ENCODE measurements around the gene EID3. TPM values are rescaled to one million over a fixed set of nuclear protein-coding genes. Genes with fewer than 3 reads are reported as not detected.

Gene EID3
- total RNA-seq, 4 donors from 2014 or later: 0.51 to 3.4 (median 1.00) TPM

DNA sequence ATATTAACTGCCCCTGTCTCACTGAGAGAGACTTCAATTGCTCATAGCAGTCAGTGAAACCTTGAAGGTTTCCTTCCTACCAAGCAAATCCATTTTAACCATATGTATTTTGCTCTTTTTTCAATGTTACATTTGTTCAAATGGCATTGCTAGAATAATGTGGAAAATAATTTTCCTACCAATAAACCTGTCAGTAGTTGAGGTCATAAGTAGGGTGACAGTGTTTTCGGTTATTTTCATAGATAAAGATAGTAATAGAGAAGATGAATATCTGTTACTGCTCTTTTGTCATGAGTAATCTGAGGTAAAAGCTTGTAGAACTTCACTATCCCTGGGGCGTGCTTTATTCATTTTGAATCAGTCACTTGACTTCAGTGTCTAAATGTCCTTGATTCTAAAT, 32.6 kb downstream of the EID3 start:
- ATAC-seq (no peak), DNase-seq (no peak)
- H3K4me3 ChIP-seq: no peak overlapping the region
- H3K36me3 ChIP-seq: peaks cover 2 to 89% of the 10 kb centered on the region in 2 donors
- intact Hi-C loops (cut with DNase I; ENCODE audit: low total_unique reads): no loop called here
- H3K9me3 ChIP-seq: no peaks in the 10 kb centered on the region
- no peaks in the 10 kb centered on the region for H3K27me3 ChIP-seq
- H3K27ac ChIP-seq: no peak overlapping the region
- H3K4me1 ChIP-seq: no peaks in the 10 kb centered on the region
- no peak for TF ChIP-seq POLR2A (IDR thresholded peaks at IDR 0.05)
- TF ChIP-seq, protein P1, sequence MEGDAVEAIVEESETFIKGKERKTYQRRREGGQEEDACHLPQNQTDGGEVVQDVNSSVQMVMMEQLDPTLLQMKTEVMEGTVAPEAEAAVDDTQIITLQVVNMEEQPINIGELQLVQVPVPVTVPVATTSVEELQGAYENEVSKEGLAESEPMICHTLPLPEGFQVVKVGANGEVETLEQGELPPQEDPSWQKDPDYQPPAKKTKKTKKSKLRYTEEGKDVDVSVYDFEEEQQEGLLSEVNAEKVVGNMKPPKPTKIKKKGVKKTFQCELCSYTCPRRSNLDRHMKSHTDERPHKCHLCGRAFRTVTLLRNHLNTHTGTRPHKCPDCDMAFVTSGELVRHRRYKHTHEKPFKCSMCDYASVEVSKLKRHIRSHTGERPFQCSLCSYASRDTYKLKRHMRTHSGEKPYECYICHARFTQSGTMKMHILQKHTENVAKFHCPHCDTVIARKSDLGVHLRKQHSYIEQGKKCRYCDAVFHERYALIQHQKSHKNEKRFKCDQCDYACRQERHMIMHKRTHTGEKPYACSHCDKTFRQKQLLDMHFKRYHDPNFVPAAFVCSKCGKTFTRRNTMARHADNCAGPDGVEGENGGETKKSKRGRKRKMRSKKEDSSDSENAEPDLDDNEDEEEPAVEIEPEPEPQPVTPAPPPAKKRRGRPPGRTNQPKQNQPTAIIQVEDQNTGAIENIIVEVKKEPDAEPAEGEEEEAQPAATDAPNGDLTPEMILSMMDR (IDR thresholded peaks at IDR 0.05 in 4 of 5, conservative IDR thresholded peaks at IDR 0.05 in 1 of 5): no peak
- in situ Hi-C loops (cut with MboI; ENCODE audit: low sequenced_read_pairs in 4 of 4): no loop called here

DNA sequence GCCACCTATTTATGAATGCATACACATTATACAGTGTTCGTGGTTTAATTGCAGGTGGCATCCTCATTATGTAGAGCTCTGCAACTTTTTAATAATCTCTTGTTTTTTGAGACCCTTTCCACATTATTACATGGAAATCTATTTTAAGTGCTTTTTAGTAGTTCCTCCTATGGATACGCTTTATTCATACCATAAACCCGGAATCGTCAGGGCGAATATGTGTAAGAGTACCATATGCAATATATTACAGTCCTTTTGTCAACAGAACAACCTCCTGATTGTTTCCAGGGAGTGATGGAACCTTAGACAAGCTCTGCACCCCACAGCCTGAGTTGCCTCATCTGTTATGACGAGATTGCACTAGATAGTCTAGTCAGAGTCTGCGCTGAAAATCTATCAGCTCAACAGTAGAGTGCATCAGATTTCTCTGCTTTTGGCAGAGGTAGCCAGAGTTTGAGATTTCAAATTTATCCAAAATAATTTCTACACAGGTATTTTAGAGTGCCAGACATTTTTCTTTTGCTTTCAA, 33.6 kb downstream of the EID3 start:
- Histone ChIP-seq H3K27ac (no peak overlapping the region), H3K36me3 (peaks cover 2 to 89% of the 10 kb centered on the region in 2 donors), H3K27me3 (no peaks in the 10 kb centered on the region), H3K4me3 (no peak overlapping the region), H3K9me3 (no peaks in the 10 kb centered on the region), H3K4me1 (no peaks in the 10 kb centered on the region)
- in situ Hi-C loops (cut with MboI; ENCODE audit: low sequenced_read_pairs in 4 of 4) (no loop called here), intact Hi-C loops (cut with DNase I; ENCODE audit: low total_unique reads) (no loop called here)
- ATAC-seq (no peak), DNase-seq (no peak)
- no peak for TF ChIP-seq POLR2A (IDR thresholded peaks at IDR 0.05)
- TF ChIP-seq, protein P1 (IDR thresholded peaks at IDR 0.05 in 4 of 5, conservative IDR thresholded peaks at IDR 0.05 in 1 of 5): no peak

DNA sequence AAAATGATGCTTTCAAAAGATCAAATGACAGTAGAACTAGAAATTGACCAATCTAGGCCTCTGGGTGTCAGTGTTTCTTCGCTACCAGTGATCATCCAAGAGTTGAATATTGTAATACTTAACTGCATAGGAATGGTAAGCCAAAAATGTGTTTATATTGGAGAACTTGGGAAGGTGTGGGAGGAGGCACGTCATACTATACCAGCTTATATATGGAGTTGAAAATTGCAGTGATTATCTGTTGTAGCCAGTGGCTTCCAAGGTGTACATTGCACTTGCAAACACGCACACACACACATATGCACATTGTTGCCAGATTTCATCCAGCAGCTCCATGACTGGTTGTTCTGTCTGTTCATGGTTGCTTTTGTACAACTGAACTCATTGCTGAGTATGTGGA, 36.1 kb downstream of the EID3 start:
- H3K4me3 ChIP-seq: no peak overlapping the region
- peaks cover 12 to 15% of the 10 kb centered on the region in 2 donors for H3K4me1 ChIP-seq
- no peak for TF ChIP-seq POLR2A (IDR thresholded peaks at IDR 0.05)
- TF ChIP-seq, protein P1 (IDR thresholded peaks at IDR 0.05 in 4 of 5, conservative IDR thresholded peaks at IDR 0.05 in 1 of 5): no peak
- intact Hi-C loops (cut with DNase I; ENCODE audit: low total_unique reads): no loop called here
- H3K36me3 ChIP-seq: peaks cover 2 to 100% of the 10 kb centered on the region in 2 donors
- DNase-seq: no peak
- in situ Hi-C loops (cut with MboI; ENCODE audit: low sequenced_read_pairs in 4 of 4): no loop called here
- no peak overlapping the region for H3K27ac ChIP-seq
- no peaks in the 10 kb centered on the region for H3K9me3 ChIP-seq
- H3K27me3 ChIP-seq: no peaks in the 10 kb centered on the region
- no peak for ATAC-seq

DNA sequence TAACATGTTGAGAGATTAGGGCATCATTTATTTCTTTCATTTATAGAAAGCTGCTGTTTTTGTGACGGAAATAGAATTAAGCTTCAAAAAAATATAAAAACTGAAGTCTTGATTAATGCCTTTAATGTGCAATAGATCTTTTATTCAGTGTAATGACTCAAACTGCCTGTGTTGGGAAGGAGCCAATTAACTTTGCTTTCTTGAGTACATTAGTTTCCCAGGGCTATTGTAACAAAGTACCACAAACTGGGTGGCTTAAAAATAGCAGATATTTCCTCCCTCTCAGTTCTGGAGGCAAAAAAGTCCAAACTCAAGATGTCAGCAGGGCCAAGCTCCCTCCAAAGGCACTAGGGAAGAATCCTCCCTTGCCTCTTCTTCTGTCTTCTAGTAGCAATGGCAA, 36.6 kb downstream of the EID3 start:
- H3K36me3 ChIP-seq: peaks cover 2 to 95% of the 10 kb centered on the region in 2 donors
- H3K27ac ChIP-seq: no peak overlapping the region
- ATAC-seq: no peak

More for the DNA sequence above, 36.6 kb downstream of the EID3 start:
- Histone ChIP-seq H3K9me3 (no peaks in the 10 kb centered on the region), H3K4me1 (peaks cover 15 to 20% of the 10 kb centered on the region in 2 donors), H3K27me3 (no peaks in the 10 kb centered on the region), H3K4me3 (no peak overlapping the region)
- in situ Hi-C loops (cut with MboI; ENCODE audit: low sequenced_read_pairs in 4 of 4) (no loop called here), intact Hi-C loops (cut with DNase I; ENCODE audit: low total_unique reads) (no loop called here)
- TF ChIP-seq POLR2A (IDR thresholded peaks at IDR 0.05): no peak
- TF ChIP-seq, protein P1 (IDR thresholded peaks at IDR 0.05 in 4 of 5, conservative IDR thresholded peaks at IDR 0.05 in 1 of 5): no peak
- DNase-seq: no peak

All from gastrocnemius medialis (tissue), 4 donors.